Spleen (tissue), 11 donors: ENCODE data around the gene TBC1D12. TPM values are rescaled to one million over a fixed set of nuclear protein-coding genes. Genes with fewer than 3 reads are reported as not detected.

Experiments used
- DNase-seq: peaks from one replicate; pipeline ENCODE4 v3.0.0-alpha.2; 2020
- H3K27ac ChIP-seq, 8 donors: fragments of 200-600 bp; sonication (generic) in 7 of 8; 1 replicate in 4 of 8; 2 replicates in 4 of 8; pipeline versions ENCODE4 v1.5.0 to v1.8.0; 2016 to 2021; ENCODE audit warnings: inconsistent platforms in 4 of 8, mild to moderate bottlenecking in 4 of 8, moderate library complexity in 1 of 8
- H3K27me3 ChIP-seq, 7 donors: fragments of 200-600 bp; sonication (generic) in 6 of 7; replicated peaks in 1 of 7; 1 replicate in 4 of 7; 2 replicates in 3 of 7; pipeline versions ENCODE4 v1.5.0 to v1.8.0; 2016 to 2021; ENCODE audit warnings: inconsistent platforms in 3 of 7, mild to moderate bottlenecking in 1 of 7
- H3K36me3 ChIP-seq, 6 donors: fragments of 200-600 bp; sonication (generic) in 5 of 6; 1 replicate in 4 of 6; 2 replicates in 2 of 6; pipeline versions ENCODE4 v1.5.0 to v1.8.0; 2016 to 2021; ENCODE audit warnings: inconsistent platforms in 2 of 6
- H3K4me1 ChIP-seq, 6 donors: fragments of 200-600 bp; sonication (generic) in 5 of 6; 1 replicate in 3 of 6; 2 replicates in 3 of 6; pipeline versions ENCODE4 v1.5.0 to v1.8.0; 2016 to 2021; ENCODE audit warnings: inconsistent platforms in 3 of 6
- H3K4me3 ChIP-seq, 8 donors: fragments of 200-600 bp; sonication (generic) in 7 of 8; 1 replicate in 4 of 8; 2 replicates in 4 of 8; pipeline versions ENCODE4 v1.5.0 to v1.8.0; 2016 to 2021; ENCODE audit warnings: inconsistent platforms in 4 of 8, mild to moderate bottlenecking in 4 of 8, moderate library complexity in 2 of 8
- H3K9me3 ChIP-seq, 8 donors: fragments of 200-600 bp; sonication (generic) in 7 of 8; 1 replicate in 4 of 8; 2 replicates in 4 of 8; pipeline versions ENCODE4 v1.5.0 to v1.8.0; 2016 to 2021; ENCODE audit warnings: inconsistent platforms in 4 of 8
- POLR2A ChIP-seq, 3 donors: fragments of 450-650 bp; IDR thresholded peaks; one replicate each; pipeline ENCODE4 v1.5.1; 2017; ENCODE audit warnings: antibody characterized with exemption in 3 of 3, mild to moderate bottlenecking in 1 of 3
- POLR2AphosphoS5 ChIP-seq, 3 donors: sonication (generic); formaldehyde crosslinking; IDR thresholded peaks; one replicate each; pipeline ENCODE4 v1.5.1; 2017; ENCODE audit warnings: antibody characterized with exemption in 3 of 3
- WGBS, 5 donors: extraction: QIAGEN DNeasy Blood & Tissue Kit in 3 of 5; methylation state at CpG; one replicate each; pipeline versions ENCODE4 v1.1.5 to v1.1.7; 2013 to 2018; 5-methylcytosine and 5-hydroxymethylcytosine counted together
- intact Hi-C: fragments of 100-400 bp; cut with DNase I; formaldehyde crosslinking; loops from one replicate; pipeline ENCODE4 v1.15.0; 2023; ENCODE audit warnings: low total_unique reads
- polyA plus RNA-seq, 3 donors: library from polyadenylated mRNA; stranded (reverse); fragments of 200-250 nt; gene quantifications; one replicate each; pipeline ENCODE4 v1.2.1, GENCODE V29; 2013
- total RNA-seq, 7 donors: library from RNA; depleted of rRNA in 3 of 7; stranded (reverse); fragments of >200 nt in 3 of 7; fragmentation: NEBNext Ultra II Directional in 4 of 7; extraction: Animal tissue kit (Norgen Biotek cat#: 25700) in 4 of 7; gene quantifications; one replicate each; pipeline versions ENCODE4 v1.1.0 to v1.2.1, GENCODE V29; 2016 to 2021
- TF ChIP-seq, protein P1 (sequence below), 11 experiments: fragments of 200-600 bp in 7 of 11; fragments of 450-650 bp in 4 of 11; sonication (generic) in 4 of 11; IDR thresholded peaks in 8 of 11; conservative IDR thresholded peaks in 3 of 11; 1 replicate in 7 of 11; 2 replicates in 4 of 11; pipeline versions ENCODE4 v1.4.0 to v1.8.0; 2016 to 2021; ENCODE audit warnings: antibody characterized with exemption in 11 of 11, inconsistent platforms in 4 of 11, mild to moderate bottlenecking in 1 of 11
- donor health status: healthy with polysubstance abuse.
- donor health status: DM: no; HTN: no; CAD: no; lungs with moderate emphysema.
- donor health status: DM: no; HTN: no; CAD: no.
- donor health status: Bipolar disorder and iron deficiency.
- donor health status: healthy.
- donor health status: DM: no; HTN: no; CAD: no.
- donor health status: DM: yes; HTN: yes; CAD: no.

The TBC1D12 gene
- total and polyA plus RNA-seq, 10 donors: 6.6 to 21.6 (median 11.8) TPM

DNA sequence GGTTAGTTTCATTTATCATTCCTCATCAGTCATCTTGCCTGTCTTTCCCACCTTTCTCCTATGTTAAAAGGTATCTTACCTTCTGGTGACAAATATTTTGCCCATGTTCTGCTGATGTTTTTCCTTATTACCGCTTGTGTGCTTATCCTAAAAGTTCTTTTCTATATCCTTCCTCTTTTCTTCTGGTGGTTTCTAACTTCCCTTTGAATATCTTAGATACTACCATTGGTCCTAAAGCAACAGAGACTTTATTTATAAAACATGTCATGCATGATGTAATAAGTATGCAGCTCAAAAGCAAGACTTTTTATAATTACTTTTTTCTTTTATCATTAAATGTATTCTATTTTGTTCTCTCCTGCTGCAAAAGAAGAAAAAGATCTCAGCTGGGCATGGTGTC lies 24.8 kb downstream of the TBC1D12 start:
- peaks cover 0 to 22% (median 4%) of the 10 kb centered on the region in 6 donors for H3K4me1 ChIP-seq
- H3K36me3 ChIP-seq: no peaks in the 10 kb centered on the region
- no peaks in the 10 kb centered on the region for H3K27me3 ChIP-seq
- H3K4me3 ChIP-seq: no peak overlapping the region
- H3K27ac ChIP-seq: no peak overlapping the region
- no peak for DNase-seq
- H3K9me3 ChIP-seq: peaks cover 6 to 26% (median 19%) of the 10 kb centered on the region in 8 donors
- 27 to 39% (median 31%) methylated on average over 1 of the region's 1 CpG for WGBS, 5 donors
- intact Hi-C loops: no loop called here
- TF ChIP-seq POLR2A (IDR thresholded peaks at IDR 0.05): no peak
- TF ChIP-seq POLR2AphosphoS5 (IDR thresholded peaks at IDR 0.05): no peak
- TF ChIP-seq, protein P1, sequence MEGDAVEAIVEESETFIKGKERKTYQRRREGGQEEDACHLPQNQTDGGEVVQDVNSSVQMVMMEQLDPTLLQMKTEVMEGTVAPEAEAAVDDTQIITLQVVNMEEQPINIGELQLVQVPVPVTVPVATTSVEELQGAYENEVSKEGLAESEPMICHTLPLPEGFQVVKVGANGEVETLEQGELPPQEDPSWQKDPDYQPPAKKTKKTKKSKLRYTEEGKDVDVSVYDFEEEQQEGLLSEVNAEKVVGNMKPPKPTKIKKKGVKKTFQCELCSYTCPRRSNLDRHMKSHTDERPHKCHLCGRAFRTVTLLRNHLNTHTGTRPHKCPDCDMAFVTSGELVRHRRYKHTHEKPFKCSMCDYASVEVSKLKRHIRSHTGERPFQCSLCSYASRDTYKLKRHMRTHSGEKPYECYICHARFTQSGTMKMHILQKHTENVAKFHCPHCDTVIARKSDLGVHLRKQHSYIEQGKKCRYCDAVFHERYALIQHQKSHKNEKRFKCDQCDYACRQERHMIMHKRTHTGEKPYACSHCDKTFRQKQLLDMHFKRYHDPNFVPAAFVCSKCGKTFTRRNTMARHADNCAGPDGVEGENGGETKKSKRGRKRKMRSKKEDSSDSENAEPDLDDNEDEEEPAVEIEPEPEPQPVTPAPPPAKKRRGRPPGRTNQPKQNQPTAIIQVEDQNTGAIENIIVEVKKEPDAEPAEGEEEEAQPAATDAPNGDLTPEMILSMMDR (IDR thresholded peaks at IDR 0.05 in 8 of 11, conservative IDR thresholded peaks at IDR 0.05 in 3 of 11): no peak

DNA sequence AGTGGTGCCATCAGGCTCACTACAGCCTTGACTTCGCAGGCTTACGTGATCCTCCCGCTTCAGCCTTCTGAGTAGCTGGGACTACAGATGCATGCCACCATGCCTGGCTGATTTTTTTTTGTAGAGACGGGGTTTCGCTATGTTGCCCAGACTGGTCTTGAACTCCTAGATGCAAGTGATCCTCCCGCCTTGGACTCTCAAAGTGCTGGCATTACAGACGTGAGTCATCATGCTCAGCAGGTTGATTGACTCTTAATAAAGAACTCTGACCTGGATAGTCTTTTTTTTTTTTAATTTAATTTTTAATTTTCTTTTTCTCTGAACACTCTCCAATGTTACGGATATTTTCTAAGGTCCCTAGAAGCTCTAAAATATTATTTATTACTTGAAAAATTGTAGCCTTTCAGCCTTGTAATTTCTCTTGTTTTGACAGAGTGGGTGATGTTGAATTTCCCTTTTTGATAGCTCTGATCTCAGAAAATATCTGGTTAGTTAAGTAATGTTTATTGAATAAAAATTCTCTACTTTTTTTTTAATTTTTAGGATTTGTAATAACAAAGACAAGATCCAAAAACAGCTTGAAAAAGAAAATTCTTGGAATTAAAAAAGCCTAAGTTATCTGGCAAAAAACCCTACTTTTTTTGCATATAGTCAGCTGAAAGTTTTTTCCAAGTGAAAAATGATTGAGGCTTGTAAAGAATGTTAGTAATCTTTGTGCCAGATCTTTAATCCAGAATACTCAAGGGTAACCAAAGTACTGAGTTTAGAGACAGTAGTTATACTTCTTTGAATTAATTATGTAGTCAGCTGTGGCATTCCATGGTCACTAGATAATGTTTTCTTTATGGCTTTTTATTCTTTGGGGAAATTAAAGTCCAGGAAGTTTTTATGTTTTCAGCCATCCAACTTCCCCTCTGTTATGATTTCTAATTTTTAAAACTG lies 26.7 kb downstream of the TBC1D12 start:
- DNase-seq: no peak
- WGBS, 5 donors: 87 to 90% (median 90%) methylated on average over 8 of the region's 8 CpGs

DNA sequence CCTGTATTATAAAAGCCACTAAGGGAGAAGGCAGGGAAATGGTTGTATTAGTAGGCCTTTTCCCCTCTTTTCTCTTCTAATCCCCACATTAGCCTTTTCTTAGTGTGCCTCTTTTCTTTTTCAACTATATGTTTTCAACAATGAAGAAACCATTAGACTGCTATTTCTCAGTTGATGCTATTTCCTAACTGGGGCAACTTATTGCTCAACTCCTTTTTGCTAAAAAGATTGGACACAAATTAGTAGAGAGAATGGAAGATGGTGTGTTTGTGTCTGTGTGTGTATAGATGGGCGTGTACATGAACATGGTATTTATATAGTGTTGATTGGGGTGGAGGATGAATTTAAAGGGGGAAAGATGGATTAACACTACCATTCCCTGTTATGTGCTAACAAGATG lies 28.4 kb downstream of the TBC1D12 start:
- 84 to 100% (median 88%) methylated on average over 1 of the region's 1 CpG for WGBS, 5 donors
- peaks cover 0 to 22% (median 3%) of the 10 kb centered on the region in 6 donors for H3K4me1 ChIP-seq
- DNase-seq: no peak
- TF ChIP-seq POLR2AphosphoS5 (IDR thresholded peaks at IDR 0.05): no peak
- no peak overlapping the region for H3K4me3 ChIP-seq
- no peaks in the 10 kb centered on the region for H3K36me3 ChIP-seq
- H3K27me3 ChIP-seq: no peaks in the 10 kb centered on the region
- intact Hi-C loops: no loop called here
- no peak overlapping the region for H3K27ac ChIP-seq
- peaks cover 6 to 14% (median 10%) of the 10 kb centered on the region in 8 donors for H3K9me3 ChIP-seq

More for the DNA sequence above, 26.7 kb downstream of the TBC1D12 start:
- TF ChIP-seq POLR2A (IDR thresholded peaks at IDR 0.05) (no peak), POLR2AphosphoS5 (IDR thresholded peaks at IDR 0.05) (no peak)
- TF ChIP-seq, protein P1 (IDR thresholded peaks at IDR 0.05 in 8 of 11, conservative IDR thresholded peaks at IDR 0.05 in 3 of 11): no peak
- intact Hi-C loops: no loop called here
- H3K9me3 ChIP-seq: peaks cover 6 to 26% (median 19%) of the 10 kb centered on the region in 8 donors
- peaks cover 0 to 22% (median 3%) of the 10 kb centered on the region in 6 donors for H3K4me1 ChIP-seq
- H3K27ac ChIP-seq: no peak overlapping the region
- no peaks in the 10 kb centered on the region for H3K27me3 ChIP-seq
- H3K36me3 ChIP-seq: no peaks in the 10 kb centered on the region
- no peak overlapping the region for H3K4me3 ChIP-seq

DNA sequence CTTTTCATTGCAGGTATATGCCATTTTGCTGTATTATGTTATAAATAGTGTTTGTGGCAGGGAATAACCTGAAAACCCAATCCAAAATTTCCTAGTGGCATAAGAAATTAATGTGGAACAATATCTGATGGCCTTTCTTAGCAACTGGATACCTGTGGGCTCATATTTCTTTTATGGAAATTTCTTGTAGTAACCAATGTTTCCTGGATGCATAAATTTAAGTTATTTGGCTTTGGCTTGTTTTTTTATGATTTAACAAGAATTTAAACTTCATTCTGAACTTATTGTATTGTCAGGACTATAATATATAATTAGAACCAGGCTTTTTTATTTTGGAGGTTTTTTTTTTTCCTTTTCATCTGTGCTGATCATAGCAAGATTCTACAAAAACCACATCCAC lies 30.1 kb downstream of the TBC1D12 start:
- Histone ChIP-seq H3K9me3 (peaks cover 5 to 17% (median 15%) of the 10 kb centered on the region in 8 donors), H3K27ac (no peak overlapping the region), H3K36me3 (no peaks in the 10 kb centered on the region), H3K4me1 (peaks cover 0 to 15% (median 3%) of the 10 kb centered on the region in 6 donors), H3K27me3 (no peaks in the 10 kb centered on the region), H3K4me3 (no peak overlapping the region)
- intact Hi-C loops: no loop called here
- no peak for DNase-seq
- TF ChIP-seq POLR2A (IDR thresholded peaks at IDR 0.05): no peak
- TF ChIP-seq, protein P1 (IDR thresholded peaks at IDR 0.05 in 8 of 11, conservative IDR thresholded peaks at IDR 0.05 in 3 of 11): no peak
- TF ChIP-seq POLR2AphosphoS5 (IDR thresholded peaks at IDR 0.05): no peak
